ENCODE measurements around the gene HDAC4.

The HDAC4 gene

DNA sequence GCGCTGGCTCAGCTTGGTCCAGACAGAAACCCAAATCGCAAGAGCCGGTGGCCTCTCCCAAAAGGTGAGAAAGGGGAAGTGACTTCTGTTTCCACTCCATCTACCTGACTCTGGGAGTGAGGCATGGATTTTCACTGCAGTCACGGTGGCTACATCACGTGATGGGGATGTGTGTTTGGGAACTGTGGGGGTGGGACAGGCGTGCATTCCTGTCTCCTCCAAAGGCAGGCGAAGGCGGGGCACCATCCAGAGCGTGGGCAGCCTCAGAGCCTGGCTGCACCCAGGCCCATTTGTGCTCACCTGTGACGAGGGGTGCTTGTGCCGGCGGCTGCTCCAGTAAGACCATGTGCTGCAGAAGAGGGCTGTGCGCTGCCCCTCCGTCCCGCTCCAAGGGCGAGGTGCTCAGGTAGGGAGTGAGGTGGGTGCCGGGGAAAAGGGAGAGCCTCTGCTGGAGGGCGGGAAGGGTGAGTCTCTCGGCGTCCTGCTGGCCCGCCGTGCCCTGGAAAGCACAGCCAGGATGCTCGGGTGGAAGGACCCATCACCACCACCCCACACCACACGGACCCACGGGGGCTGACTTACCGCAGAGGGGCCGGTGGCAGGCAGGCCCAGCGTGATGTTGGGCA is 266.8 kb downstream of the HDAC4 start:
- no peak for DNase-seq (ENCODE audit: extremely low read depth in 1 of 2, low read depth in 1 of 2)

DNA sequence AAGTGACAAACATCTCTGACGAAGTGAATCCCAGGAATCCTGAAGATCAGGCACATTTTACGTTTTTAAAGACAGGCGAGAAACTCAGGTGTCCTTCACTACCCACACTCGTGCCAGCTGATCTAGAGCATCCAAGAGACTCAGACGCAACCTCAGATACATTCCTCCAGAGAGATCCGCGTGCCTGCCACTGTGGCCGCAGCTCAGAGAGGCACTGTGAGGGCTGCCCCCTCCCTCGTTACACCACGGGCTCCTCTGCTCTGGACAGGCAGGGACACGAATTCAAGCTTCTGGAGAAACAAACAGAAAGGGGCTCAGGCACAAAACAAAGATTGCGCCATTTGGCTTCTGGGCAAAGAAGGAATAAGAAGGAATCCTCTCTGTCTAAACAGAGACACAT is 268.0 kb downstream of the HDAC4 start:
- no peak for DNase-seq (ENCODE audit: extremely low read depth in 1 of 2, low read depth in 1 of 2)

DNA sequence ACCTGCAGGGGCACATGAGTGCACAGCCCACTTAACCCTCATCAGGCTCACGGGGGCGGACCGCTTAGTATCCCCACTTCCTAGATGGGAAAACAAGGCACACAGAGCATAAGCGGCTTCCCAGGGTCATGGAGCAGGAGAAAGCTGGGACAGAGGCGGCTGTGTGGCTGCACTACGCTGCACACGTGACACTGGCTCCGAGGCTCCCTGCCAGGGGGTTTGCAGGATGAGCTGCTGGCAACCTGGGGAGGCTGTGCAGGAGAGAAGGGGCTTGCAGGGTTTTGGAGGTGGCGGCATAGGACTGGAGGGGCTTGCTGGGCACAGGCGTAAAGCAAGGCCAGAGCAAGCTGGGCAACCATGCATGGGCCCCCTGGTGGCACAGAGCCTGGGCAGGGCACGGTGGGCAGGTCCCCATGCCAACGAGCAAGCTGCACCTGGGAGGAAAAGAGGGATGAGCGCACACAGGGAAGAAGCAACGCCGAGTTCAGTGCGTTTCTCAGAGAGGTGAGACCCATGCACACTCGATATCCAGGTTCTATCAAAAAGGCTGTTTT is 268.6 kb downstream of the HDAC4 start:
- DNase-seq (ENCODE audit: extremely low read depth in 1 of 2, low read depth in 1 of 2), result no peak

DNA sequence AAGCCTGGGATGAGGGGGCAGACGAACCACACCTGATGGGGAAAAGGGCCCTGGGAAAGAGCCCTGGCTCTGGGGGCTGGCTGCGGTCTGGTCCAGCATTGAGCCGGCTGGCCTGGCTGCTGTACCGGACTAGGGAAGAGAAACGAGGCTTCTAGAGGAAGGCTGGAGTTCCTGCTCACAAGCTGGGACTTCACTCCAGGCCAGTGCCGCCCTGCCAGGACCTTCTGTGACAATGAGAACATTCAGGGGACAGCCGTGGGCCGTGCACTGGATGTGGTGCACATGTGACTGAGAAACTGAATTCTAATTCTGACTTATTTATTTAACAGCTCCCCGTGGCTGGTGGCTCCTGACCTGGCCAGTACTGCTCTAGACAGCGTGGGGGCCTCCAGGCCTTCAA is 269.3 kb downstream of the HDAC4 start:
- no peak for DNase-seq (ENCODE audit: extremely low read depth in 1 of 2, low read depth in 1 of 2)

DNA sequence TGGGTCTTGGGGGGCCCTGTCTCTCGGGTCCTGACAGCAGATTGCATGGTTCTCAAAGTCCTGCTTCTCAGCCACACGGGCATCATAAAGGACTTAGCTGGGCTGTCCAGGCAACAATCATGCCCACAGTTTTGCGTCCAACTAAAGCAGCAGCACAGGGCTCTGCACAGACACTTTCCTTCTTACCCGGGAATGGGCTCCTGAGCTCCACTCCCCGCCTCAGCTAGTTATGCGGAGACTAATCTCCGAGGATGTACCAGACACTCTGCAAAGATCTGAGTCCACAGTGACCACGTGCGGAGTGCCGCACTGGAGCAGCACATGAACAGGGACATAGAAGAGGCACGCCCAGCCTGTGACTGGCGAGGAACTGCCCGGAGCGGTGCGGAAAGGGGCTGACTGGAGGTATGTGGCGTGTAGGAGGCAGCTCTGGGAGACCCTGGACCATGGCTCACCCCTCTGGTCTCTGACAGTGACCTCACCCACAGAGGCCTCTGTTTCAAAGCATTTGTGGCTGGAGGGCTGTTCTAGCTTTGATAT is 270.0 kb downstream of the HDAC4 start:
- no peak for DNase-seq (ENCODE audit: extremely low read depth in 1 of 2, low read depth in 1 of 2)

DNA sequence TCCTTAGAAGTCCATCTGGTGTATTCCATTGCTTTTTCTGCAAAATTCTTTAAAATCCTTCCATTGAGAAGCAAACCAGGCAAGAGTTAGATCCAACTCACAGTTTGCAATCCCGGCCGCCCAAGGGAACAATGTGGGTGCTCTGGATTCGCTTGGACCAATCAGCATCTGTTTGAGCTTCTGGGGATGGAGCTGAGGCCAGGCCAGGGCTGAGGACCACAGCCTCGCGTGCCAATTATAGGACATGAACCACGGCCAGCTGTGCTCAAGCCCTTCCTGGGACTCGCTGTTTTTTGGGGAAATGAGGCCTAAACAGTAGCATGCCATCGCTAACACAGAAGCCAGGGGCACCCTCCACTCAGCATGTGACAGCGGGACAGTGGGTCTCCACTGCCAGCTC is 270.8 kb downstream of the HDAC4 start:
- DNase-seq (ENCODE audit: extremely low read depth in 1 of 2, low read depth in 1 of 2), result no peak

DNA sequence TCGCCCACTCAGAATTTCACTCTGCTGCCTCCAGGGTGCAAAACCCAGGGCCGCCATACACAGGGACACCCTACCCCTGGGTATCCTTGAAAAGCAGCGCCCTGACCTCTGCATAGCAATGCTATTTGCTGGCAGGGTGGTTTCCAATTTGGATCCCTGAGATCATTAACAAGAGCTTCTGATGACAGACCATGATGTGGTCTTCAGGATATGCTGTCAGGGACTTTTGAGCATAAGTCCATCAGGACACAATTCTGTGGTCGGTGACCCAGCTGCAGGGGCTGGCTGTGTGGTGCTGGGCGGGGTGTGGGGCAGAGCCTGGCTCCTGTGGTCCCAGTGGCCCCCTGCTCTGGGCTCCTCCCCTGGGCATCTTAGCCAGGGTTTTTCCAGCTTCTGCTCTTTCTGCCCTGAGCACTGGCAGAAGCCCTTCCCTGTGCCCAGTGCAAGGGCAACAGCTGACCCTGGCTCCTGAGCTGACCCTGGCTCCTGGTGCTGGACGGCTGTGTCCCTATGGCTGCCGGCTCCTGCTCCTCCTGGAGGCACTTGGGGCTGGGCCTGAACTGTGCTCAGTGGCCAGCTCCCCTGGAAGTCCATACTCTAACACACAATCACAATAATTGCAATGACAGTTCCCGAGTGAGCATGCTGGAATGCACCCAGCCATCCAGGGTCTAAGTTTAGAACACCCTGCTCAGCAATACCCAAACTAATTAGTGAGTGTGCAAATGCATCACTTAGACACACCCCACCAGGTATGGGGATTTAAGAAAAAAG is 271.5 kb downstream of the HDAC4 start:
- no peak for DNase-seq (ENCODE audit: extremely low read depth in 1 of 2, low read depth in 1 of 2)

DNA sequence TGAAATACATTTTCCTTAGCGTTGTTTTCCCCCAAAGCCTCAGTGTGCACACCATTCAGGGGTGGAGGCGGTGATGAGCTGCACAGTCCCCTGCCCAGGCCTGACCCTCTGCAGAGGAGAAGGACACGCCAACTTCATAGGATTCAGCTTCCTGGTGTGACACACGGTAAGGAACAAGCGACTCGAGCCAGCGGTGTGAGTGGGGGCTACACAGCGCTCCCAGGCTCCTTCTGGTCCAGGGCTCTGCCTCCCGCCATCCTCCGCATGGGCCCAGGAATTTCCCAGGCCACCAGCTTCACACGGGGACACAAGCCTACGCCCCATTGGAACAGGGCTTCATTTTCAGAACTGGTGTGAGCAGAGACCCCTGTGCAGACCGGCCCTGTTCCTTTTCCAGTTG is 272.1 kb downstream of the HDAC4 start:
- DNase-seq (ENCODE audit: extremely low read depth in 1 of 2, low read depth in 1 of 2), result no peak

DNA sequence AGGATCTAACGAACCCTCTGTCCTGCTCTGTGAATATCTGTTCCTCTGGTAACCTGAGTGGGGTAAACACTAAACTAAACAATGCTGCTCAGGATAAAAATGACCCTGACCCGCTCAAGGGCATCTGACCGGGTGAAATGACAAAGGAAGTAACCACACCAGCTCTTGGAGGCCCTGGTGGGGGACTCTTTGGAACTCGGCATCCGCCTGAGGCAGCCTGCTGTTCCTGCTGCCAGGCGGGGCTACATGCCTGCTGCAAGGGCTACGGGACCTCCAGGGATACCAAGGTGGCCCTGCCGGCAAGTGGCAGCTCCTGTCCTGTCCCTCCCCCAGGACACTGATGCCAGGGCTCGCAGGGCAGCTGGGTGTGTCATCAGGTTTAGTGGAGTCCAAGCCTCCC is 273.3 kb downstream of the HDAC4 start:
- no peak for DNase-seq (ENCODE audit: extremely low read depth in 1 of 2, low read depth in 1 of 2)

DNA sequence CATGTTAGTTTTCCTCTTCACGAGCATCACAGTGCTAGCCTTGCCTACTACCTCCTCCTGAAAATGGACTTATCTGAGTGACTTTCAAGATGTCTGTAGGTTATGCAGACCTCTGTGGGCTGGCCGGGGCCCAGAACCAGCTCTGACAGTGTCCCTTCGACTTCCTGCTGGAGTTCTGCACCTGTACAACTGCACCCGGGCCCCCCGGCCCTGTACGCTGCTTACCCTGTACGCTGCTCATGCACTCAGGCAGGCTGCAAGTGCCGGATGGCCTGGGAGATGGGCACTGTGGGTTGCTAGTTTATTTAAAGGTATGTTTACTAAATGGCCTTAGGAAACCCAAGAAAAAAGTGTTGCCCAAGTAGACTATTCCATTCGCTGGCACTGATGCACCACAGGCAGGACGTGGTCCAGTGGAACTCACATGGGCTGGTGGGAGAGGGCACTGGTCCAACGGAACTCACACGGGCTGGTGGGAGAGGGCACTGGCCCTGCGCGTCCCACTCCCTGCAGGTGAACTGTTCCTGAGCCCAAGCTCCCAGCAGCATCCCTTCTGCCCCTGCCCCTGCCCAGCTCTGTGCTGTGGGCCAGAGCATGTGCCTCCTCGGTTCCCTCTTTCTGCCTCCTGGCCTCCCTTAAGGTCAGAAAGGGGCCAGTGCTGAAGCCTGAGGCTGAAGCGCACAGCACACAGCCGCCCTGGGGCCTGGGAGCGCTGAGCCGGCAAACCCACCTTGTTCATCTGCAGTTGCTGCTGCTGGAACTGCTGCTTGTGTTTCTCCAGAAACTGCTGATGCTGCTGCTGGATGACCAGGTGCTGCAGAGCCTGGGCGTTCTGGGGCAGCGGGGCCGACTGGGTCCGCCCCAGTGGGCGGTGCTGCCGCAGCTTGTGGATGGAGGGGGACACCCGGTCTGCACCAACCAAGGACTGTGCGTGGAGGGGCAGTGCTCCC is 274.8 kb downstream of the HDAC4 start:
- no peak for DNase-seq (ENCODE audit: extremely low read depth in 1 of 2, low read depth in 1 of 2)

DNA sequence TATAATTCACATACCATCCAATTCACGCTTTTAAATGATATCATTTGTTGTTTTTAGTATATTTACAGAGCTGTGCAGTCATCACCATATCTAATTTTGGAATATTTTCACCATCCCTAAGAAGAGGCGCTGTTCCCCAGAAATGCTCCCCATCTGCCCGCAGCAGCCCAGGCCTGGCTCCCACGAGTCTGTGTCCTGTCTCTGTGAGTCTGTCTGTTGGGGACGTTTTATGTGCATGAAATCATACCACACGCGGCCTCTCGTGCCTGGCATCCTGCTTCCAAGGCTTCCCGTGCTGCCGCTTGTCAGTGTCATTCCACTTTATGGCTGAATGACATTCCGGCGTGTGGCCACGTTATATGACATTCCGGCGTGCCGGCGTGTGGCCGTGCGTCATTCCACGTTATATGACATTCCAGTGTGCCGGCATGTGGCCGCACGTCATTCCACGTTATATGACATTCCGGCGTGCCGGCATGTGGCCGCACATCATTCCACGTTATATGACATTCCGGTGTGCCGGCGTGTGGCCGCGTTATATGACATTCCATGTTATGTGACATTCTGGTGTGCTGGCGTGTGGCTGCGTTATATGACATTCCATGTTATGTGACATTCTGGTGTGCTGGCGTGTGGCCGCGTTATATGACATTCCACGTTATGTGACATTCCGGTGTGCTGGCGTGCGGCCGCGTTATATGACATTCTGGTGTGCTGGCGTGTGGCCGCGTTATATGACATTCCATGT is 276.5 kb downstream of the HDAC4 start:
- no peak for DNase-seq (ENCODE audit: extremely low read depth in 1 of 2, low read depth in 1 of 2)

DNA sequence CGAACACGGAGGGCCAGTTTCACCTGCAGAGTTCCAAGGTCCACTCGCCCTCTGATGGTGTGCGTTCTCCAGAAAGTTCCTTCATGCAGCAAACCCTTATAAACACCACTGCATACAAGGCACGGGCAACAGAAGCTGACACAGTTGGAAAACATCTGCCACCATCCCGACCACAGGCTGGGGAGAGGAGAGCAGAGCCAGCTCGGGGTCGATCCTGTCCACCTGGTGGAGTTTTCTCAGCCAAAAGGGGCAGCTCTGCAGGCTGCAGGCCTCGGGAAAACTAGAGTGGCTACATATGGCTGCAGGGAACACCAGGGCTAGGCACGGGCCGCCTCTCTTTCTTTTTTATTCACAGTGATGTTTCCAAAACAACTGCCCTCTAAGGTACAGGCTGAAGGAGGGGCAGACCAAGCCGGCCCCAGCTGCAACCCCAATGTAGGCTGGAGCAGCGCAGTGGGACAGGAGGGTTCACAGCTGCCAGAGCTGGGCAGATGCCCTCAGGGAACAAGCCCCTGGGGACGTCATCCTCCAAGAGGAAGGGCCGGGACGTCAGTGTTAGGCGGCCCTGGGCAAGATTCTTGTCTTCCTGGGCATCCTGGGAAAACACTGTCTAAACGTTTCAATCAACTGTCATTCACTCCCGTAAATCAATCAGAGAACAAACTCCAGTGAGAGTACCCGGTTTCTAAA is 278.3 kb downstream of the HDAC4 start:
- no peak for DNase-seq (ENCODE audit: extremely low read depth in 1 of 2, low read depth in 1 of 2)

DNA sequence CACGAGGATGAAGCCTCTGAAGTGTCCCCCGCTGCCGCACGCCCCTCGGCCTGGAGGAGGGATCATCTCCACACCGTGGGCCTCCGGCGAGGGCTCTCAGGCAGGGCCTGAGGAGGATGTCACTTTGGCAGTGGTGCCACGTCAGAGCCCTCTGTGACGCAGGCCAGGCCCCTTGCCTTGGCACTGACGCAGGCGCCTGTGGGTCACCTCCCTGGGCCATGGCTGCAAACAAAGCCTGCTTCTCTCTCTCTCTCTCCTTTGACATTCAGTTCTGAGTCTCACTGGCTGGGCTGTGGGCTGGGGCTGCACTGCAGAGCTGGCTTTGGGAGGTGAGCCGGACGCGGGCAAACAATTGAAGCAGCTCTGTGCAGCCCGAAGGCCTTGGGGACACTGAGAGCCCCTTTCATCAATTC is 279.2 kb downstream of the HDAC4 start:
- no peak for DNase-seq (ENCODE audit: extremely low read depth in 1 of 2, low read depth in 1 of 2)

DNA sequence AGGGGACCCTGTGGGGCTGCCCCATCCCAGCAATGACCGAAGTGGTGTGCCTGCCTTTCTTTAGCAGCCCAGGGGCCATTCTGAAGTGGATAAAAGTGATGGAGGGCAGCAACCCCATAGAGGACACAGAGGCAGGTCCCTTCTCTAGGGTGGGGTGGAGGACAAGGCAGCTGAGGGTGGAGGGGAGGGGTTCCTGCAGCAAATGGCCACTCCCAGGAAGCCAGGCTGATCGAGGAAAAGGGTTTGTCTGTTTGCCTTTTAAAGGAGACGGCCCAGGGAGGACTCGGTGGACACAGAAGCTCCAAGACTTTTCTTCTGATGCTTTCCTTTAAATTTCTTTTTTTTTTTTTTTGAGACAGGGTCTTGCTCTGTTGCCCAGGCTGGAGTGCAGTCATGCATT is 280.2 kb downstream of the HDAC4 start:
- no peak for DNase-seq (ENCODE audit: extremely low read depth in 1 of 2, low read depth in 1 of 2)

DNA sequence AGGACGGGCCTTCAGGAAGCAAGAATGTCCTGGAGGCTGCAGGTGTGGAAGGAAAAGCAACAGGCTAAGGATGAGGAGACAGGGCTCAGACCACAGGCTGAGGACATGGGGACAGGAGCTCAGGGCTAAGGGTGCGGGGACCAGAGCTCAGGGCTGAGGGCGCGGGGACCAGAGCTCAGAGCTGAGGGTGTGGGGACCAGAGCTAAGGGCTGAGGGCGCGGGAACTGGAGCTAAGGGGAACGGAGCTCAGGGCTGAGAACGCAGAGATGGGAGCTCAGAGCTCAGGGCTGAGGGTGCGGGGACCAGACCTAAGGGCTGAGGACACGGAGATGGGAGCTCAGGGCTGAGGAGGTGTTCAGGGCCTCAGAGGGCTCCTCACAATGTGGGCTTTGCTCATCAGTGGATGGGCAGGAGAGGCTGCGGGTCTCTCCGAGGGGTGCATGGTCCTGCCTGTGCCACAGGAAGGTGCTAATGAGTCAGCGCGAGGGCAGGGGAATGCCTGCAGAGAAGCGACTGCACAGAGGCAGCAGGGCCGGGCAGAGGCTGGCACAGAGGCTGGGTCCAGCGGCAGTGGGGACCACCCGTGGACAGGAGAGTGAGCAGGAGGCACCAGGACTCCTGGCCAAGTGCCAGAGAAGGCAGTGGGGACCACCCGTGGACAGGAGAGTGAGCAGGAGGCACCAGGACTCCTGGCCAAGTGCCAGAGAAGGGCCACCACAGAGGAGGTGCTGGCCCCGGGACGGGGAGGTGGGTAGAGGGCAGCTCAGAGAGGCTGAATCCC is 281.3 kb downstream of the HDAC4 start:
- no peak for DNase-seq (ENCODE audit: extremely low read depth in 1 of 2, low read depth in 1 of 2)

DNA sequence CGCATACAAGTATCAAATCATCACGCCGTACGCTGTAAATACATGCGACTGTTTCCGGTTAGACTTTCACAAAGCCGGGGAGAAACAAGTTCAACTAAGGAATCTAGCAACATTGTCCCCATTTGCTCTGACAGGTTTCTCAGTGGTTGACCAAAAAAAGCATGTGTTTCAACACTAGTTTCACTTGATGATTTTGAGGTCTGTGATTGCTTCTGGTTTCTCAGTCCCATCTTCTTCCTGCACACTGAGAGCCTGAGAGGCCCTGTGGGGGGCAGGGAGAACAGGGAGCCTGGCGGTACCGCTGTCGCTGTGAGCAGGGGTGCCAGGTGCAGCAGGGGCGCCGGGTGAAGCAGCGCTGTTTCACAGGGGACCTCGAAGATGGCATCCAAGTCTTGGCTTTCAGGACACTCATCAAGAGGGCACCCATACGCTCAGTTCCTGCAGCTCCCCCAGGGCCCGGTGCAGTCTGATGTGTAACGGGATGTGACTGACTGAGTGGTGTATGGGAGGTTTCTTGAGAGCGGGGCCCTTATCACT is 282.1 kb downstream of the HDAC4 start:
- no peak for DNase-seq (ENCODE audit: extremely low read depth in 1 of 2, low read depth in 1 of 2)

DNA sequence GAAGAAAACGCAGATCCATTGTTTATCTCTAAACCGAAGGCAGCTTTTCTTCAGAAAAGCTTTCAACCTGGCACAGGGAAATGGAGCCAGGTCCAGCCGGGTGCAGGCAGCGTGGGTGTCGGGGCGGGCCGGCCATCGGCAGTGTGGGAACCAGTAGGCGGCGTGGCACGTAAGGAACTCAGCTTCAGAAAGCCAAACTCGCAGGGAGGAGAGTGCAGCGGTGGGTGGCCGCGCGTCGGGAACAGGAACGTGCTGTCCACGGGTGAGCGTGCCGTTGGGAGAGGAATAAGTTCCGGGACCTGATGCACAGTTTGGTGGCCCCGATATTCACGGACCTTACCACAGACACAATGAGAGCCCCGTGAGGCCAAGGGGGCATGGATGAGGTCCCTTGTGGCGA is 282.6 kb downstream of the HDAC4 start:
- no peak for DNase-seq (ENCODE audit: extremely low read depth in 1 of 2, low read depth in 1 of 2)

DNA sequence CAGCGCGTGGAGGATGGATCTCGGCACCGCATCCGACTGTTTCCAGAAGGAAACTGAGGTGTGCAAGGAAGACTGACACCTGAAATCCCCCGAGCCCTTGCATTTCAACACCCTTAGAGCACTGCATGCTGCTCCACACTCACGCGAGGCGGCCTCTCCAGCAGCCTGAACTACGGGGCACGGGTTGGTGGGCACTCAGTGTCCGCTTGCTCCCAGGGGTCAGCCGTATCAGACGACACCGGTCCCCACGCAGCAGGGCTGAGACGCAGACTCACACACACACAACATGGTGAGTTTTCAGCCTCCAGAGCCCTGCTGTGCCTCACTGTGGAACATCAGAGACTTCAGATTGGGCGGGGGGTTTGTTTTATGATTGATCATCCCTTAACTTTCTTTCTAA is 283.0 kb downstream of the HDAC4 start:
- DNase-seq (ENCODE audit: extremely low read depth in 1 of 2, low read depth in 1 of 2), result no peak

Measured in activated CD8-positive, alpha-beta memory T cell treated with anti-CD3 and anti-CD28 coated beads for 1 hour (primary cell).